ENCODE data around the gene SESN1. TPM values are rescaled to one million over a fixed set of nuclear protein-coding genes. Genes with fewer than 3 reads are reported as not detected.
"Not testable (repeated sequence)": the region's sequence is repeated elsewhere in the genome, so short reads cannot be mapped to it uniquely, and the experiment has no call there.

SESN1 gene
- total RNA-seq, 6 experiments from 2014 or later = 8.7 to 17.1 (median 11.9) TPM

DNA sequence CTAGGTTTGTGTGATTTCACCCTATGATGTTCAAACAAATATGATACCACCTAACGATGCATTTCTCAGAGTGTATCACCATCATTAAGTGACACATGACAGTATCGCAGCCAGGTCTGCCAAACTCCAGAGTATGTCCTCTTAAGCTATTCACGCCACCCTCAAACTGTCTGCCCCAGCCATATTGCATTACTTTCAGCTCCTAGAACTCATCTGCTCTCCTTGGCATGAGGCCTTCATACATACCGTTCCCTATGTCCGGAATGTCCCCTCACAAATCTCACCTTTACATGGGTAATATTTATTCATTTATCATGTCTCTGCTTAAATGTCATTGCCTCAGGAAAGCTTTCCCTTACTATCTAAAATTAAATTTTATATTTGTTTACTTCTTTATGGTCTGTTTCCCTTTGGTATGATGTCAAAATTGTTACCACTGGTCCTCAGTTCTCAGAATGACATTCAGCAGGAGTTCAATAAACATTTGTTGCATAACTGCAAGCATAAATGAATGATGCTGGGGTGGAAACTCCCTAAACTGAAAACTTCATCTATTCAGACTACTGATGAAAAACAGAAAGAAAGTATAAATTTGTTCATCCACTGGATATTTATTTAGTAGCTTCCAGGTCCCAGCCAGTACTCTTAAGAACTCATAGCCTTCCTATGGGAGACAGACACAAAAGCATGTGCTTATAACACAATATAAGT, 3.2 kb downstream of the SESN1 start:
- no peak for DNase-seq
- no peak for TF ChIP-seq CTCF (IDR thresholded peaks at IDR 0.05)
- TF ChIP-seq POLR2A (IDR thresholded peaks at IDR 0.05) = no peak
- H3K27ac ChIP-seq = no peak overlapping the region
- no peak for ATAC-seq
- no peaks in the 10 kb centered on the region for H3K36me3 ChIP-seq
- peaks cover 0 to 37% (median 0%) of the 10 kb centered on the region in 4 donors for H3K4me1 ChIP-seq
- no peaks in the 10 kb centered on the region for H3K27me3 ChIP-seq
- 88% methylated on average over 2 of the region's 5 CpGs for WGBS (ENCODE audit: insufficient coverage, low coverage, low lambda C conversion rate, missing lambda C conversion rate)
- intact Hi-C loops (cut with DNase I) = no loop called here
- H3K9me3 ChIP-seq = no peaks in the 10 kb centered on the region
- no peak overlapping the region for H3K4me3 ChIP-seq

DNA sequence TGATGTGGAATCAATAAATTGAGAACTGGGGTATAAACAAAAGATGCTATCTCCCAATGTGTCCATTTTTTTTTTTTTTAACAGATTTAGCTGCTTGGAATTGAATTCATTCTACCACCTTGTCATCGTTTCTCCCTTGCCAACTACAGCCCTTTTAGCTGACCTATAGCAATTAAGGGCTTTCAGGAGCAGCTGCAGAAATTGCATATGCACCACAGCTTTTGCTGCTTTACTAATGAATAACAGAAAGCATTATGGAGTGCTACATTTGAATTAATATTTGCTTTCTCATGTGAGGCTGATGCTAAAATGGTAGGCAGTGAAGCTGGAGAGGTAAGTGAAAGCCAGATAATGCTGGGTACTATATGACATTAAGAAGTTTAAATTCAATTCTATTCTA, 5.7 kb downstream of the SESN1 start:
- no peak overlapping the region for H3K27ac ChIP-seq
- H3K27me3 ChIP-seq = no peaks in the 10 kb centered on the region
- peaks cover 0 to 31% (median 0%) of the 10 kb centered on the region in 4 donors for H3K4me1 ChIP-seq
- H3K36me3 ChIP-seq = no peaks in the 10 kb centered on the region
- 75% methylated on average over 1 of the region's 1 CpG for WGBS (ENCODE audit: insufficient coverage, low coverage, low lambda C conversion rate, missing lambda C conversion rate)
- DNase-seq (no peak), ATAC-seq (no peak)
- no peaks in the 10 kb centered on the region for H3K9me3 ChIP-seq
- TF ChIP-seq POLR2A (IDR thresholded peaks at IDR 0.05) (no peak), CTCF (IDR thresholded peaks at IDR 0.05) (no peak)
- intact Hi-C loops (cut with DNase I) = no loop called here
- H3K4me3 ChIP-seq = no peak overlapping the region

DNA sequence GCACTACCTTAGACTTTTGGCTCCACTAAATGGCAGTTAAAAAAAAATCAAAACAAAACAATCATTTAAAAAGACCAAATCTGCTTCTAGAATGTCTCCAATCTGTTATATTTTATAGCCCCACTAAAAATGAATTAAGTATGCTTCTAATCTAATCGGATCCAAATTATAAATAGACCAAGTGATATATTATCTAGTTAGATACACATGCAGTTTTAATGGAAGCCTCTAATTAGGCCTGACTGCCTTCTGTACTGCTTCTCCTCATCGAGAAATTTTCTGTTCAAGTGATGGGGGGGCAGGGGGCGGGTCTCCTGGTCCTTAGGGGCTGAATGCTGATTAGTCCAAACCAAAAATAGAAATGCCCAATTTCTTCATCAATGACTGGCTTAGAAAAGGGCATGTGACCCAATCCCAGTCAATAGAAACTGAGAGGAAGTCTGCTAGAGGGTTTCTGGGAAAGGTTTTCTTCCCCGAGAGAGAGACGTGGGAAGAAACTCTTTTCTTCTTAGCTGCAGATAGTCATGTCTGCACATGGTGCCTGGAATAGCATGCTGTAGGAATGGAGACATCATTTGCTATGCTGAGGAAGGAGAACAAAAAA, 6.9 kb downstream of the SESN1 start:
- TF ChIP-seq CTCF (IDR thresholded peaks at IDR 0.05) = no peak
- TF ChIP-seq POLR2A (IDR thresholded peaks at IDR 0.05) = no peak
- Histone ChIP-seq H3K36me3 (no peaks in the 10 kb centered on the region), H3K9me3 (no peaks in the 10 kb centered on the region), H3K4me1 (peaks cover 0 to 24% (median 0%) of the 10 kb centered on the region in 4 donors), H3K27me3 (no peaks in the 10 kb centered on the region), H3K4me3 (no peak overlapping the region), H3K27ac (no peak overlapping the region)
- ATAC-seq (no peak), DNase-seq (no peak)
- intact Hi-C loops (cut with DNase I) = no loop called here
- 66% methylated on average over 5 of the region's 5 CpGs for WGBS (ENCODE audit: insufficient coverage, low coverage, low lambda C conversion rate, missing lambda C conversion rate)

GRCh38 chr6:109084146-109084545, 10.5 kb downstream of the SESN1 start:
- ATAC-seq = not testable (repeated sequence)
- peaks cover 0 to 13% (median 0%) of the 10 kb centered on the region in 4 donors for H3K4me1 ChIP-seq
- WGBS (ENCODE audit: insufficient coverage, low coverage, low lambda C conversion rate, missing lambda C conversion rate) = 100% methylated on average over 5 of the region's 8 CpGs

GRCh38 chr6:109083657-109084056, 11.0 kb downstream of the SESN1 start:
- WGBS (ENCODE audit: insufficient coverage, low coverage, low lambda C conversion rate, missing lambda C conversion rate) = 94% methylated on average over 1 of the region's 1 CpG
- TF ChIP-seq CTCF (IDR thresholded peaks at IDR 0.05) = no peak
- TF ChIP-seq POLR2A (IDR thresholded peaks at IDR 0.05) = no peak
- H3K4me3 ChIP-seq = no peak overlapping the region
- H3K4me1 ChIP-seq = peaks cover 0 to 13% (median 0%) of the 10 kb centered on the region in 4 donors
- no peak overlapping the region for H3K27ac ChIP-seq
- H3K27me3 ChIP-seq = no peaks in the 10 kb centered on the region
- H3K9me3 ChIP-seq = no peaks in the 10 kb centered on the region
- H3K36me3 ChIP-seq = no peaks in the 10 kb centered on the region
- ATAC-seq (no peak), DNase-seq (no peak)
- intact Hi-C loops (cut with DNase I) = no loop called here

More at GRCh38 chr6:109084146-109084545, 10.5 kb downstream of the SESN1 start:
- H3K9me3 ChIP-seq; H3K4me3 ChIP-seq; H3K36me3 ChIP-seq; DNase-seq; intact Hi-C loops (cut with DNase I); H3K27ac ChIP-seq; H3K27me3 ChIP-seq: not testable (repeated sequence)

Measured in right lobe of liver (tissue), 6 donors.